Activated CD8-positive, alpha-beta T cell treated with anti-CD3 and anti-CD28 coated beads for 36 hours (primary cell): ENCODE results near the gene SFT2D2. TPM values are rescaled to one million over a fixed set of nuclear protein-coding genes. Genes with fewer than 3 reads are reported as not detected.
A peak's percentile ranks its signal among the peaks of the same experiment; 100 is the strongest.

ENCODE experiments used
- ATAC-seq: fragments of 200-7000 bp; cut with Tn5 transposase; one replicate; pipeline ENCODE4 v1.10.0; 2021; ENCODE audit warnings: mild to moderate bottlenecking, moderate library complexity
- CTCF ChIA-PET: fragments of 350-600 bp; sonication (Branson Sonifier 250); formaldehyde crosslinking; loops from one replicate; lab custom pipeline; 2021; ENCODE audit warnings: antibody characterized with exemption; lab: Charles Lee
- POLR2A ChIA-PET: fragments of 350-600 bp; sonication (Branson Sonifier 250); formaldehyde crosslinking; loops from one replicate; lab custom pipeline; 2021; ENCODE audit warnings: antibody characterized with exemption; lab: Charles Lee
- DNase-seq: peaks from one replicate; pipeline ENCODE4 v3.0.0-alpha.2; 2020
- H3K27ac Mint-ChIP-seq: one replicate; pipeline ENCODE4 v1.8.0; 2021; ENCODE audit warnings: mild to moderate bottlenecking, mixed read lengths
- H3K27me3 Mint-ChIP-seq: one replicate; pipeline ENCODE4 v1.8.0; 2021; ENCODE audit warnings: mixed read lengths
- H3K36me3 Mint-ChIP-seq: one replicate; pipeline ENCODE4 v1.8.0; 2021; ENCODE audit warnings: low read depth, mixed read lengths
- H3K4me1 Mint-ChIP-seq: one replicate; pipeline ENCODE4 v1.8.0; 2021; ENCODE audit warnings: low read depth, mixed read lengths
- H3K4me3 Mint-ChIP-seq: one replicate; pipeline ENCODE4 v1.8.0; 2021; ENCODE audit warnings: mild to moderate bottlenecking, moderate library complexity, mixed read lengths
- H3K9me3 Mint-ChIP-seq: one replicate; pipeline ENCODE4 v1.8.0; 2021; ENCODE audit warnings: mixed read lengths
- CTCF ChIP-seq: fragments of 200-600 bp; IDR thresholded peaks from one replicate; pipeline ENCODE4 v1.8.0; 2022; ENCODE audit warnings: antibody characterized with exemption, mild to moderate bottlenecking
- intact Hi-C: fragments of 100-400 bp; cut with micrococcal nuclease; formaldehyde crosslinking; loops from one replicate; pipeline ENCODE4 v1.10.0; 2022
- total RNA-seq, 2 experiments: library from RNA; stranded (reverse); gene quantifications; one replicate each; pipeline ENCODE4 v1.2.3, GENCODE V29; 2021

SFT2D2 gene
- total RNA-seq, 2 experiments from 2014 or later, result 30.8 to 31.4 TPM

GRCh38 chr1:168287237-168287664, 61.4 kb downstream of the SFT2D2 start:
- no peaks in the 10 kb centered on the region for H3K27me3 Mint-ChIP-seq
- intact Hi-C loops, result no loop called here
- ChIA-PET CTCF (interaction anchor here (1.0 to 2.2 kb wide), 5 partner anchors 9 to 799 kb away, joined by 3 to 6 read pairs (median 3); no protein-coding TSS in a partner anchor), POLR2A (no interaction called here)
- H3K4me1 Mint-ChIP-seq, result peaks cover 14% of the 10 kb centered on the region
- no peaks in the 10 kb centered on the region for H3K36me3 Mint-ChIP-seq
- no peak overlapping the region for H3K4me3 Mint-ChIP-seq
- no peak overlapping the region for H3K27ac Mint-ChIP-seq
- ATAC-seq (peak; percentile 98), DNase-seq (no peak)
- H3K9me3 Mint-ChIP-seq, result no peaks in the 10 kb centered on the region
- TF ChIP-seq CTCF, result no peak

- intact Hi-C loops, result no loop called here
- Mint-ChIP-seq H3K4me1 (peaks cover 14% of the 10 kb centered on the region), H3K27ac (no peak overlapping the region), H3K36me3 (no peaks in the 10 kb centered on the region), H3K9me3 (no peaks in the 10 kb centered on the region), H3K4me3 (no peak overlapping the region), H3K27me3 (no peaks in the 10 kb centered on the region)
- CTCF ChIA-PET, result no interaction called here
- TF ChIP-seq CTCF, result no peak
- DNase-seq (no peak), ATAC-seq (no peak)
- POLR2A ChIA-PET, result no interaction called here
These were observed 62.7 kb downstream of the SFT2D2 start for GRCh38 chr1:168288311-168289052.

- CTCF ChIA-PET, result interaction anchor here (1.2 to 1.3 kb wide), 2 partner anchors 9 to 51 kb away, joined by 4 read pairs; no protein-coding TSS in a partner anchor
- Mint-ChIP-seq H3K36me3 (no peaks in the 10 kb centered on the region), H3K9me3 (no peaks in the 10 kb centered on the region), H3K27me3 (no peaks in the 10 kb centered on the region), H3K4me1 (peaks cover 13% of the 10 kb centered on the region), H3K4me3 (no peak overlapping the region), H3K27ac (no peak overlapping the region)
- no peak for TF ChIP-seq CTCF
- no peak for ATAC-seq
- no peak for DNase-seq
- POLR2A ChIA-PET, result no interaction called here
- intact Hi-C loops, result no loop called here
These were observed 65.5 kb downstream of the SFT2D2 start for GRCh38 chr1:168291222-168291837.

- ChIA-PET POLR2A (no interaction called here), CTCF (no interaction called here)
- TF ChIP-seq CTCF, result no peak
- Mint-ChIP-seq H3K27me3 (no peaks in the 10 kb centered on the region), H3K9me3 (no peaks in the 10 kb centered on the region), H3K36me3 (no peaks in the 10 kb centered on the region), H3K4me3 (no peak overlapping the region), H3K27ac (no peak overlapping the region), H3K4me1 (no peaks in the 10 kb centered on the region)
- DNase-seq, result no peak
- no peak for ATAC-seq
- intact Hi-C loops, result no loop called here
These were observed 67.6 kb downstream of the SFT2D2 start for GRCh38 chr1:168293356-168293755.
